SJCRH30 (cell line): Measurements from ENCODE around the gene NXPE1. TPM values are rescaled to one million over a fixed set of nuclear protein-coding genes. Genes with fewer than 3 reads are reported as not detected.
"Not testable (repeated sequence)": the region's sequence is repeated elsewhere in the genome, so short reads cannot be mapped to it uniquely, and the experiment has no call there.

Experiments
- DNase-seq, 2 experiments: peaks; one replicate each; pipeline ENCODE4 v3.0.0-alpha.2; 2015 to 2020
- H3K27ac ChIP-seq: fragments of 250-450 bp; sonication (Bioruptor Pico); 2 replicates; pipeline ENCODE4 v1.5.1; 2020; ENCODE audit warnings: mild to moderate bottlenecking, moderate library complexity
- H3K27me3 ChIP-seq: fragments of 250-450 bp; sonication (Bioruptor Pico); 2 replicates; pipeline ENCODE4 v1.5.1; 2020; ENCODE audit warnings: mild to moderate bottlenecking, moderate library complexity
- H3K36me3 ChIP-seq: fragments of 250-450 bp; sonication (Bioruptor Pico); 2 replicates; pipeline ENCODE4 v1.5.1; 2020; ENCODE audit warnings: mild to moderate bottlenecking, moderate library complexity
- H3K4me1 ChIP-seq: fragments of 250-450 bp; sonication (Bioruptor Pico); 2 replicates; pipeline ENCODE4 v1.5.1; 2020; ENCODE audit warnings: mild to moderate bottlenecking, moderate library complexity
- H3K4me3 ChIP-seq: fragments of 250-450 bp; sonication (Bioruptor Pico); 2 replicates; pipeline ENCODE4 v1.5.1; 2020; ENCODE audit warnings: mild to moderate bottlenecking, moderate library complexity
- H3K9me3 ChIP-seq: fragments of 250-450 bp; sonication (Bioruptor Pico); replicated peaks from 2 replicates; pipeline ENCODE4 v1.5.1; 2020; ENCODE audit warnings: mild to moderate bottlenecking, moderate library complexity
- total RNA-seq: library from RNA; depleted of rRNA; stranded (reverse); fragments of >200 nt; shearing (Covaris generic); gene quantifications from 2 replicates; pipeline ENCODE4 v1.2.3, GENCODE V29; 2014; rRNA removed

NXPE1 gene
- total RNA-seq: not detected in 2 replicates

DNA sequence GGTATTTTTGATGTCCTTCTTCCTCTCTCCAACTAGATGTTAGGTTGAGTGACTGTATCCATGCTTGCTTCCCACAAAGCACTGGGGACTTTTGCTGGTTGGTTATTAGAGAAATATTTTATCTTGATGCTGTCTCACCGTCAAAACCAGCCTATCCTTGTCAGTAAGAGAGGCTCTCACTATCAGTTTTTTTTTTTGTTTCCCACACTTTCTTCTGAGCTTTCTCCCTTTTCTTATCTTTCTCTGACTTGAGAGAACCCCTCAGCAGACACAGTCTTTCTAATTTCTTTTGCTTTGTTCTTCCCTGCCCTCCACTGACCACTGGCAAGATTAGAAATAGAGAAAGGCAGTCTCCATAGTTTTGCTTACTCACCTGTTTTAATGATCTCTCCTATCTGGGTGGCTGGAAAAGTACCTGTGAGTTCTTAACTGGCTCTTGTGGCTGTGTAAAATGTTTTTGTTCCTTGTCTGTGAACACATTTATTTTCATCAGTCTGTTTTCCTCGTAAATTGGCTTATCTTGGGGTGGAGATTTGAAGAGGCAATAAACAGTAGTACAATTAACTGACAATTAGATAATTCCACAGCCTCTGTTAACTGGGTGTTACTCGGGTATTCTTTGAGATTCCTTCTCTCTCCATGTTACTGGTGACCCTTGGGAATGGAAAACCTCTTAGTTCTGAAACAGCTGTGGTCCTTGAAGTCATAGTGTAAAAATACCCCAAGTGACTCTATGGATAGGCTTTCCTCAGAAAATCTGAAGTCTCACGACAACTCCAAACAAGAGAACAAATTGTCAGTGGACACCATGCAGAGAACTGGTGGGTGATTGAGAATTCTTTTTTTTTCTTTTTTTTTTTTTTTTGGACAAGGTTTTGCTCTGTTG, at the start of gene NXPE1:
TSS of gene NXPE1 (minus strand) at position 457 of the 886 bp plus-strand sequence. CDS start 8,680 bp downstream, outside the sequence.
- Histone ChIP-seq H3K4me1 (no peaks in the 10 kb centered on the region), H3K9me3 (no peaks in the 10 kb centered on the region), H3K4me3 (no peak within 1 kb of the TSS), H3K27ac (no peak within 1 kb of the TSS), H3K36me3 (no peaks in the 10 kb centered on the region), H3K27me3 (no peaks in the 10 kb centered on the region)
- no peak for DNase-seq

DNA sequence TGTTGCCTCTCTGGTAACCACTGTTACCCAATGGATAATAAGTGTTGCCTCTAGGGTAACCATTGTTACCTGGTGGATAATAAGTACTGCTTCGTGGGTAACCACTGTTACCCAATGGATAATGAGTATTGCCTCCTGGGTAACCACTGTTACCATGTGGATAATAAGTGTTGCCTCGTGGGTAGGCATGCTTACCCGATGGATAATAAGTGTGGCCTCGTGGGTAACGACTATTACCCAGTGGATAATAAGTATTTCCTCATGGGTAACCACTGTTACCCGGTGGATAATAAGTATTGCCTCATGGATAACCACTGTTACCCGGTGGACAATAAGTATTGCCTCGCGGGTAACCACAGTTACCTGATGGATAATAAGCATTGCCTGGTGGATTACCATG, 49.7 kb upstream of the NXPE1 start:
- Histone ChIP-seq H3K4me1 (no peaks in the 10 kb centered on the region), H3K9me3 (no peaks in the 10 kb centered on the region), H3K4me3 (no peak overlapping the region), H3K27ac (no peak overlapping the region), H3K36me3 (no peaks in the 10 kb centered on the region), H3K27me3 (no peaks in the 10 kb centered on the region)
- DNase-seq: no peak

- H3K4me1 ChIP-seq: not testable (repeated sequence)
Measured at GRCh38 chr11:114608605-114609004, 48.9 kb upstream of the NXPE1 start.

GRCh38 chr11:114607753-114608459, 48.2 kb upstream of the NXPE1 start:
- H3K36me3 ChIP-seq: no peaks in the 10 kb centered on the region
- H3K27me3 ChIP-seq: no peaks in the 10 kb centered on the region
- DNase-seq: no peak
- no peaks in the 10 kb centered on the region for H3K9me3 ChIP-seq
- no peak overlapping the region for H3K27ac ChIP-seq
- no peaks in the 10 kb centered on the region for H3K4me1 ChIP-seq
- no peak overlapping the region for H3K4me3 ChIP-seq

More at GRCh38 chr11:114608605-114609004, 48.9 kb upstream of the NXPE1 start:
- not testable (repeated sequence) for H3K27ac ChIP-seq, DNase-seq, H3K27me3 ChIP-seq, H3K4me3 ChIP-seq, H3K36me3 ChIP-seq, H3K9me3 ChIP-seq

DNA sequence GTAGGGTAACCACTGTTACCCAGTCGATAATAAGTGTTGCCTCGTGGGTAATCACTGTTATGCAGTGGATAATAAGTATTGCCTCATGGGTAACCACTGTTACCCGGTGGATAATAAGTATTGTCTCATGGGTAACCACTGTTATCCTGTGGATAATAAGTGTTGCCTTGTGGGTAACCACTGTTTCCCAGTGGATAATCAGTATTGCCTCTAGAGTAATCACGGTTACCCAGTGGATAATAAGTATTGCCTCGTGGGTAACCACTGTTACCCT, 47.1 kb upstream of the NXPE1 start:
- not testable (repeated sequence) for DNase-seq, H3K4me1 ChIP-seq, H3K9me3 ChIP-seq, H3K27me3 ChIP-seq, H3K4me3 ChIP-seq, H3K36me3 ChIP-seq, H3K27ac ChIP-seq

GRCh38 chr11:114606003-114606801, 46.5 kb upstream of the NXPE1 start:
- DNase-seq: no peak

DNA sequence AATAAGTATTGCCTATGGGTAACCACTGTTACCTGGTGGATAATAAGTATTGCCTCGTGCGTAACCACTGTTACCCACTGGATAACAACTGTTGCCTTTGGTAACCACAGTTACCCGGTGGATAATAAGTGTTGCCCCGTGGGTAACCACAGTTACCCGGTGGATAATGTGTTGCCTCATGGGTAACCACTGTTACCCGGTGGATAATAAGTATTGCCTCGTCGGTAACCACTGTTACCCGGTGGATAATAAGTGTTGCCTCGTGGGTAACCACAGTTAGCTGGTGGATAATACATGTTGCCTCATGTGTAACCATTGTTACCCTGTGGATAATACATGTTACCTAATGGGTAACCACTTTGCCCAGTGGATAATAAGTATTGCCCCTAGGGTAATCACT, 45.7 kb upstream of the NXPE1 start:
- DNase-seq: no peak
- no peaks in the 10 kb centered on the region for H3K27me3 ChIP-seq
- H3K4me3 ChIP-seq: no peak overlapping the region
- H3K9me3 ChIP-seq: no peaks in the 10 kb centered on the region
- no peak overlapping the region for H3K27ac ChIP-seq
- no peaks in the 10 kb centered on the region for H3K36me3 ChIP-seq
- no peaks in the 10 kb centered on the region for H3K4me1 ChIP-seq

More at GRCh38 chr11:114606003-114606801, 46.5 kb upstream of the NXPE1 start:
- Histone ChIP-seq H3K4me3 (no peak overlapping the region), H3K4me1 (no peaks in the 10 kb centered on the region), H3K36me3 (no peaks in the 10 kb centered on the region), H3K27me3 (no peaks in the 10 kb centered on the region), H3K9me3 (no peaks in the 10 kb centered on the region), H3K27ac (no peak overlapping the region)

DNA sequence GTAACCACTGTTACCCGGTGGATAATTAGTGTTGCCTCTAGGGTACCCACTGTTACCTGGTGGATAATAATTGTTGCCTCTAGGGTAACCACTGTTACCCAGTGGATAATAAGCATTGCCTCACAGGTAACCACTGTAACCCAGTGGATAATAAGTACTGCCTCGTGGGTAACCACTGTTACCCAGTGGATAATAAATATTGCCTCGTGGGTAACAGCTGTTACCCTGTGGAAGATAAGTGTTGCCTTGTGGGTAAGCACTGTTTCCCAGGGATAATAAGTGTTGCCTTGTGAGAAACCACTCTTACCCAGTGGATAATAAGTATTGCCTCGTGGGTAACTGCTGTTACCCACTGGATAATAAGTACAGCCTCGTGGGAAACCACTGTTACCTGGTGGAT, 45.2 kb upstream of the NXPE1 start:
- no peak overlapping the region for H3K27ac ChIP-seq
- H3K36me3 ChIP-seq: no peaks in the 10 kb centered on the region
- no peaks in the 10 kb centered on the region for H3K27me3 ChIP-seq
- no peak overlapping the region for H3K4me3 ChIP-seq
- no peak for DNase-seq
- no peaks in the 10 kb centered on the region for H3K9me3 ChIP-seq
- H3K4me1 ChIP-seq: no peaks in the 10 kb centered on the region

DNA sequence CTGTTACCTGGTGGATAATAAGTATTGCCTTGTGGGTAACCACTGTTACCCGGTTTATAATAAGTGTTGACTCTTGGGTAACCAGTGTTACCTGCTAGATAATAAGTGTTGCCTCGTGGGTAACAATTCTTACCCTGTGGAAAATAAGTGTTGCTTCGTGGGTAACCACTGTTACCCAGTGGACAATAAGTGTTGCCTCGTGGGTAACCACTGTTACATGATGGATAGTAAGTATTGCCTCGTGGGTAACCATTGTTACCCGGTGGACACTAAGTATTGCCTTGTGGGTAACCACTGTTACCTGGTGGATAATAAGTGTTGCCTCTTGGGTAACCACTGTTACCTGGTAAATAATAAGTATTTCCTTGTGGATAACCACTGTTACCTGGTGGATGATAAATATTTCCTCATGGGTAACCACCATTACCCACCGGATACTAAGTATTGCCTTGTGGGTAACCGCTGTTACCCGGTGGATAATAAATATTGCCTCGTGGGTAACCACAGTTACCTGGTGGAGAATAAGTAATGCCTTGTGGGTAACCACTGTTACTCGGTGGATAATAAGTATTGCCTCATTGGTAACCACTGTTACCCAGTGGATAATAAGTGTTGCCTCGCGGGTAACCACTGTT, 44.6 kb upstream of the NXPE1 start:
- DNase-seq: no peak
- H3K36me3 ChIP-seq: no peaks in the 10 kb centered on the region
- no peaks in the 10 kb centered on the region for H3K27me3 ChIP-seq
- no peaks in the 10 kb centered on the region for H3K9me3 ChIP-seq
- no peaks in the 10 kb centered on the region for H3K4me1 ChIP-seq
- H3K4me3 ChIP-seq: no peak overlapping the region
- H3K27ac ChIP-seq: no peak overlapping the region

GRCh38 chr11:114603151-114603550, 43.5 kb upstream of the NXPE1 start:
- H3K36me3 ChIP-seq, H3K9me3 ChIP-seq, H3K4me1 ChIP-seq, H3K4me3 ChIP-seq, DNase-seq, H3K27me3 ChIP-seq, H3K27ac ChIP-seq: not testable (repeated sequence)

DNA sequence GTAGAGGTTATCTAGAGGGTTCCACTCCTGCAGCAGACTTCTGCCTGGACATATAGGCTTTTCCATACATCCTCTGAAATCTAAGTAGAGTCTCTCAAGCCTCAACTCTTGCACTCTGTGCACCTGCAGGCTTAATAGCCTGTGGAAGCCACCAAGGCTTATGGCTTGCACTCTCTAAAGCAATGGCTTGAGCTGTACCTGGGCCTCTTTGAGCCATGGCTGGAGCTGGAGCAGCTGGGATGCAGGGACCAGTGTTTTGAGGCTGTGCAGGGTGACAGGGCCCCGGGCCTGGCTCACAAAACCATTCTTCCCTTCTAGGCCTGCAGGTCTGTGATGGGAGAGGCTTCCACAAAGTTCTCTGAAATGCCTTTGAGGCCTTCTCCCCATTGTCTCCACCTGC, 38.8 kb upstream of the NXPE1 start:
- H3K27me3 ChIP-seq: no peaks in the 10 kb centered on the region
- no peak overlapping the region for H3K4me3 ChIP-seq
- H3K4me1 ChIP-seq: no peaks in the 10 kb centered on the region
- H3K27ac ChIP-seq: no peak overlapping the region
- no peaks in the 10 kb centered on the region for H3K36me3 ChIP-seq
- no peaks in the 10 kb centered on the region for H3K9me3 ChIP-seq
- DNase-seq: no peak

GRCh38 chr11:114596175-114596919, 36.7 kb upstream of the NXPE1 start:
- no peak for DNase-seq
- H3K4me3 ChIP-seq: no peak overlapping the region
- H3K27me3 ChIP-seq: no peaks in the 10 kb centered on the region
- H3K36me3 ChIP-seq: no peaks in the 10 kb centered on the region
- H3K9me3 ChIP-seq: no peaks in the 10 kb centered on the region
- no peak overlapping the region for H3K27ac ChIP-seq
- H3K4me1 ChIP-seq: no peaks in the 10 kb centered on the region

GRCh38 chr11:114595571-114595970, 35.9 kb upstream of the NXPE1 start, which contains the start of gene NXPE4:
TSS of gene NXPE4 (minus strand) at chr11:114595786. CDS start at chr11:114594759, 1,027 bp downstream.
- no peak for DNase-seq
- Histone ChIP-seq H3K9me3 (no peaks in the 10 kb centered on the region), H3K4me3 (no peak within 1 kb of the TSS), H3K4me1 (no peaks in the 10 kb centered on the region), H3K27ac (no peak within 1 kb of the TSS), H3K27me3 (no peaks in the 10 kb centered on the region), H3K36me3 (no peaks in the 10 kb centered on the region)

- H3K36me3 ChIP-seq: no peaks in the 10 kb centered on the region
- H3K4me3 ChIP-seq: no peak overlapping the region
- no peaks in the 10 kb centered on the region for H3K27me3 ChIP-seq
- no peaks in the 10 kb centered on the region for H3K9me3 ChIP-seq
- no peak overlapping the region for H3K27ac ChIP-seq
- no peaks in the 10 kb centered on the region for H3K4me1 ChIP-seq
- no peak for DNase-seq
Measured at GRCh38 chr11:114594703-114595102, 35.0 kb upstream of the NXPE1 start.
